Lower leg skin (tissue), 4 donors: ENCODE results near the gene MACF1. TPM values are rescaled to one million over a fixed set of nuclear protein-coding genes. Genes with fewer than 3 reads are reported as not detected.

Experiments
- DNase-seq, 2 donors: peaks; one replicate each; pipeline ENCODE4 v3.0.0-alpha.2; 2019; ENCODE audit warnings: low spot score in 2 of 2
- H3K4me3 ChIP-seq: fragments of 200-600 bp; sonication (generic); 2 replicates; pipeline ENCODE4 v1.5.1; 2017; ENCODE audit warnings: mild to moderate bottlenecking, low read depth; ENCODE audit not compliant: poor library complexity, severe bottlenecking
- CTCF ChIP-seq, 3 donors: fragments of 450-650 bp; IDR thresholded peaks; one replicate each; pipeline ENCODE4 v1.5.1; 2016; ENCODE audit warnings: antibody characterized with exemption in 3 of 3, mild to moderate bottlenecking in 3 of 3, moderate library complexity in 2 of 3
- POLR2A ChIP-seq, 2 donors: fragments of 450-650 bp; IDR thresholded peaks; one replicate each; pipeline ENCODE4 v1.6.1; 2016 to 2017; ENCODE audit warnings: antibody characterized with exemption in 2 of 2, mild to moderate bottlenecking in 1 of 2, moderate library complexity in 1 of 2
- WGBS, 2 donors: methylation state at CpG; one replicate each; pipeline ENCODE4 v1.1.5; 2018; 5-methylcytosine and 5-hydroxymethylcytosine counted together
- intact Hi-C: fragments of 100-400 bp; cut with DNase I; formaldehyde crosslinking; loops from one replicate; pipeline ENCODE4 v1.15.0; 2023; ENCODE audit warnings: low total_unique reads
- total RNA-seq, 4 donors: library from RNA; depleted of rRNA; stranded (reverse); fragments of >200 nt; gene quantifications; one replicate each; pipeline ENCODE4 v1.1.0, GENCODE V29; 2016

Gene MACF1
- total RNA-seq, 4 donors from 2014 or later = 427 to 686 (median 463) TPM

- H3K4me3 ChIP-seq = no peak overlapping the region
- TF ChIP-seq POLR2A (IDR thresholded peaks at IDR 0.05) = no peak
- TF ChIP-seq CTCF (IDR thresholded peaks at IDR 0.05) = no peak
- no peak for DNase-seq
- WGBS, 2 donors = 97 to 100% methylated on average over 1 of the region's 1 CpG
- intact Hi-C loops = no loop called here
These were observed 163.6 kb downstream of the MACF1 start for GRCh38 chr1:39368045-39368444.

- intact Hi-C loops = no loop called here
- 86 to 92% methylated on average over 4 of the region's 4 CpGs for WGBS, 2 donors
- no peak overlapping the region for H3K4me3 ChIP-seq
- TF ChIP-seq CTCF (IDR thresholded peaks at IDR 0.05) = no peak
- DNase-seq = no peak
These were observed 165.1 kb downstream of the MACF1 start for GRCh38 chr1:39369565-39369964.

DNA sequence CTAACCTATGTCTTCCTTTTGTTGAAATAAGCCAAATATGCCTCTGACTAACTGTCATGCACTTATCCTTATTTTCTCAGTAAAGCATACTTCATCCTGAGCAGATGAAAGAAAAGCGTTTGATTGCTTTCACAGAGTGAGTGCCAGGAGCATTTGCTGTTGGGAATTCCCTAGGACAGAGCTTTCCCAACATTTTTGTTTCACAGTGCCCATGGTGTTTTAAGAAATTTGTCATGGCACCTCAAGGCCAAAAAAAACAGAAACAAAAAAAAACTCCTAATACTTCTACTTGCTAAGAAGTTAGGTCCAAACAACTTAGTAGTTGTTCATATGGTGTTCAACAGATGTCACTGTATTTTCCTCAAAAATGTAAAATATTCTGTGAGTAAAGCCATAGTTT lies 166.1 kb downstream of the MACF1 start:
- intact Hi-C loops = no loop called here

DNA sequence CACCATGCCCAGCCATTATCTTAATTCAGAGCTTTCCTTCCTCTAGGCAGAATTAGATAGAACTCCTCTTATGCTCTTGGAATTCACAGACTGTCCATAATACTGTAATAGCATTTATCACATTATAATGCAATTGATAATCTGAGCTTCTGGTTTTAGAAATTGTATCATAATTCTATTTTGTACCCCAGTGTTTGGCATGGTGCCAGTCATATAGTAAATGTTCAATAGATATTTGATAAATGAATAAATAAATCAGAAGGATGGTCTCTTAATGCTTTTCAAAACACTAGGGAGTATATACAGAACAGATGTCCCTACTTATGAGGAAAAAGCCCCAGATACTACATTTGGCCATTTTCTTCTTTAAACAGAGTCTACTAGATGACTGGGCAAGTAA lies 167.6 kb downstream of the MACF1 start:
- H3K4me3 ChIP-seq = no peak overlapping the region
- TF ChIP-seq POLR2A (IDR thresholded peaks at IDR 0.05) (no peak), CTCF (IDR thresholded peaks at IDR 0.05) (no peak)
- intact Hi-C loops = no loop called here
- no peak for DNase-seq

More for the DNA sequence above, 166.1 kb downstream of the MACF1 start:
- no peak for DNase-seq
- WGBS, 2 donors = 74 to 81% methylated on average over 1 of the region's 1 CpG
- TF ChIP-seq POLR2A (IDR thresholded peaks at IDR 0.05) (no peak), CTCF (IDR thresholded peaks at IDR 0.05) (no peak)
- no peak overlapping the region for H3K4me3 ChIP-seq

GRCh38 chr1:39376656-39377055 lies 172.2 kb downstream of the MACF1 start:
- TF ChIP-seq POLR2A (IDR thresholded peaks at IDR 0.05) = no peak
- no peak for TF ChIP-seq CTCF (IDR thresholded peaks at IDR 0.05)
- WGBS, 2 donors = 91 to 96% methylated on average over 7 of the region's 7 CpGs
- intact Hi-C loops = no loop called here

GRCh38 chr1:39378377-39378776 lies 173.9 kb downstream of the MACF1 start:
- intact Hi-C loops = no loop called here

More at GRCh38 chr1:39376656-39377055, 172.2 kb downstream of the MACF1 start:
- no peak for DNase-seq
- no peak overlapping the region for H3K4me3 ChIP-seq

More at GRCh38 chr1:39378377-39378776, 173.9 kb downstream of the MACF1 start:
- no peak for TF ChIP-seq POLR2A (IDR thresholded peaks at IDR 0.05)
- TF ChIP-seq CTCF (IDR thresholded peaks at IDR 0.05) = no peak
- H3K4me3 ChIP-seq = no peak overlapping the region
- 24 to 32% methylated on average over 2 of the region's 2 CpGs for WGBS, 2 donors
- DNase-seq = no peak
